Measurements from ENCODE around the gene PLOD3. TPM values are rescaled to one million over a fixed set of nuclear protein-coding genes. Genes with fewer than 3 reads are reported as not detected.

The PLOD3 gene
- total and polyA plus RNA-seq, 2 of the 8 experiments (the other 6 are each of a cell fraction or from before 2014, with no cell fraction given), result 28.4 to 47.2 TPM

DNA sequence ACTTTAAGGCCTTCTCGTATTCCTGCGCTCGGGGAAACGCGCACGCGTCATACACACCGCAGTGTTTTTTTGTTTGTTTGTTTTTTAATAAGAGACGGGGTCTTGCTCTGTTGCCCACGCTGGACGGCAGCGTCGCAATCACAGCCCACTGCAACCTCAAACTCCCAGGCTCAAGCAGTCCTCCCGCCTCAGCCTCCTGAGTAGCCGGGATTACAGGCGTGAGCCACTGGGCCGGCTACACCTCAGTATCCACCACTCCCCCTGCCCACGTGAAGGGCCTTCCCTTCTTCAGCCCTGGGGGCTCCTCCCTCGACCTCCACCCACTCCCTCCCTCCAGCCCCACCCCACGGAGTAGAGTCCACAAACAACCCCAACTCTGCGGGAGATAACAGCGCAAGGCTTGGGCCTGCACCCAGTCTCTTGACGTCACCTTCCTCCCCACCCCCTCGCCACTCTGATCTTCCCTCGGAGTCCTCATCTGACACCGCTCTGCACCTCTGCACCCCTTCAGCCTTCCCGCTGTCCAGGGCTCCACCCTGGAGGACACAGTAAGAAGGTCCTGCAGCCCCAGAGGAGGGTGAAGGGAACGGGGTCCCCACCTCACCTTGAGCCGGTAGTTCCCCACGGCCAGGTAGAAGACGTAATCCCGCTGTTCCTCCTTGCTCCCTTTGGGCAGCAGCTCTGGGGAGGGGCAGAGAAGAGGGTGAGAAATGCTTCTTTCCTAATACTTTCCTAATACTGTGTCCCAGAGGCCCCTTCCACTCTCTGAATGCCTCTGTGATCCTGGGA is 23.0 kb upstream of the PLOD3 start:
- Histone ChIP-seq H4K8ac (ENCODE audit: extremely low read depth, insufficient read depth, low read length) (no peak overlapping the region), H3K4me1 (replicated peaks in 1 of 4; ENCODE audit: control insufficient read depth in 3 of 4, insufficient read depth in 4 of 4, low read length in 3 of 4) (peaks cover 0 to 9% (median 4%) of the 10 kb centered on the region in 4 experiments; a peak in 5 of 7 replicates), H3K9me3 (ENCODE audit: insufficient read depth in 2 of 2, low read depth in 1 of 2, low read length in 1 of 2) (no peaks in the 10 kb centered on the region), H3K27me3 (replicated peaks in 1 of 4; ENCODE audit: control insufficient read depth in 3 of 4, extremely low read depth in 1 of 4, insufficient read depth in 3 of 4, low read length in 3 of 4) (no peaks in the 10 kb centered on the region), H2BK120ac (replicated peaks; ENCODE audit: low read depth, low read length) (no peak overlapping the region), H3K56ac (replicated peaks; ENCODE audit: insufficient read length, low read depth, low read length) (no peak overlapping the region), H3K9ac (replicated peaks in 1 of 4; ENCODE audit: extremely low read depth in 1 of 4, low read depth in 3 of 4, low read length in 3 of 4) (no peak overlapping the region), H3K18ac (ENCODE audit: extremely low read depth, low read length) (no peak overlapping the region), H2BK5ac (ENCODE audit: low read depth, low read length) (no peak overlapping the region), H3K36me3 (ENCODE audit: control insufficient read depth in 2 of 4, insufficient read depth in 4 of 4, low read length in 3 of 4) (no peaks in the 10 kb centered on the region; a peak in 2 of 8 replicates), H4K20me1 (replicated peaks in 1 of 2; ENCODE audit: control insufficient read depth in 1 of 2, insufficient read depth in 2 of 2, low read length in 2 of 2) (peaks cover 0 to 12% of the 10 kb centered on the region in 2 experiments), H3K23ac (ENCODE audit: insufficient read length) (no peak overlapping the region), H2BK12ac (ENCODE audit: low read depth, low read length) (no peak overlapping the region), H3K14ac (ENCODE audit: insufficient read length) (no peak overlapping the region), H2BK20ac (ENCODE audit: low read length) (no peak overlapping the region), H3K27ac (ENCODE audit: low read depth, low read length) (no peak overlapping the region), H4K91ac (replicated peaks; ENCODE audit: insufficient read length, low read length) (no peak overlapping the region), H3K4ac (replicated peaks; ENCODE audit: insufficient read length, low read depth, low read length) (no peak overlapping the region), H3K79me2 (ENCODE audit: control insufficient read depth in 1 of 2, insufficient read depth in 2 of 2, low read length in 2 of 2) (peaks cover 0 to 16% of the 10 kb centered on the region in 2 experiments; a peak in 1 of 4 replicates), H2BK15ac (ENCODE audit: low read length) (no peak overlapping the region), H3K23me2 (ENCODE audit: low read depth, low read length) (peaks cover 7% of the 10 kb centered on the region), H2AK5ac (ENCODE audit: low read depth, low read length) (no peak overlapping the region), H3K4me2 (ENCODE audit: insufficient read depth in 1 of 2, low read depth in 2 of 2, low read length in 2 of 2) (no peak overlapping the region), H4K5ac (ENCODE audit: insufficient read length, low read depth, low read length) (no peak overlapping the region), H3K79me1 (ENCODE audit: low read depth, low read length) (peaks cover 6% of the 10 kb centered on the region; the same call in 1 of the 2 replicates), H2AFZ (ENCODE audit: low read length) (no peak overlapping the region), H3K4me3 (ENCODE audit: extremely low read depth in 1 of 4, insufficient read depth in 2 of 4, low read depth in 3 of 4, low read length in 4 of 4) (no peak overlapping the region)
- FAIRE-seq (no peak), DNase-seq (ENCODE audit: low read depth in 1 of 2, low spot score in 2 of 2) (no peak)
- ChIA-PET CTCF (ENCODE audit: partially characterized antibody) (interaction anchor here (1.1 to 1.4 kb wide), 3 partner anchors 17 to 52 kb away, joined by 3 to 4 read pairs (median 4); no protein-coding TSS in a partner anchor), POLR2A (ENCODE audit: partially characterized antibody) (interaction anchor here (1.3 to 1.6 kb wide), 2 partner anchors 11 to 22 kb away, joined by 3 to 4 read pairs; partner anchors contain the start of gene ZNHIT1)
- 93% methylated on average over 30 of the region's 32 CpGs; no CpG with 5 or more reads in 1 of the 2 experiments for WGBS, 2 experiments (ENCODE audit: extremely low coverage in 1 of 2, insufficient coverage in 1 of 2, insufficient read length in 1 of 2, insufficient replicate concordance in 2 of 2, low coverage in 1 of 2, low lambda C conversion rate in 2 of 2, missing lambda C conversion rate in 1 of 2)
- TF ChIP-seq TAF7 (optimal IDR thresholded peaks at IDR 0.05; ENCODE audit: borderline replicate concordance, low read depth, low read length) (no peak), SP1 (IDR thresholded peaks at IDR 0.05; ENCODE audit: low read depth, low read length) (no peak), CHD1 (IDR thresholded peaks at IDR 0.05; ENCODE audit: low read depth, low read length) (no peak), RFX5 (IDR thresholded peaks at IDR 0.05; ENCODE audit: borderline replicate concordance, low read depth, low read length) (no peak), SP4 (IDR thresholded peaks at IDR 0.05; ENCODE audit: low read length) (no peak), JUN (IDR thresholded peaks at IDR 0.05; ENCODE audit: low read depth, low read length) (no peak), HDAC2 (IDR thresholded peaks at IDR 0.05; ENCODE audit: borderline replicate concordance in 1 of 2, low read depth in 2 of 2, low read length in 2 of 2) (no peak), PHF8 (conservative IDR thresholded peaks at IDR 0.05; ENCODE audit: low read depth, low read length) (no peak), POU5F1 (IDR thresholded peaks at IDR 0.05; ENCODE audit: low read depth, low read length) (no peak), TAF1 (IDR thresholded peaks at IDR 0.05; ENCODE audit: low read depth, low read length) (no peak)
- TF ChIP-seq, protein P1, sequence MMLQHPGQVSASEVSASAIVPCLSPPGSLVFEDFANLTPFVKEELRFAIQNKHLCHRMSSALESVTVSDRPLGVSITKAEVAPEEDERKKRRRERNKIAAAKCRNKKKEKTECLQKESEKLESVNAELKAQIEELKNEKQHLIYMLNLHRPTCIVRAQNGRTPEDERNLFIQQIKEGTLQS (IDR thresholded peaks at IDR 0.05; ENCODE audit: insufficient read depth, low read depth, low read length), result no peak
